ENCODE data around the gene DGCR6L.
"Not testable (repeated sequence)": the region's sequence is repeated elsewhere in the genome, so short reads cannot be mapped to it uniquely, and the experiment has no call there.

The DGCR6L gene

DNA sequence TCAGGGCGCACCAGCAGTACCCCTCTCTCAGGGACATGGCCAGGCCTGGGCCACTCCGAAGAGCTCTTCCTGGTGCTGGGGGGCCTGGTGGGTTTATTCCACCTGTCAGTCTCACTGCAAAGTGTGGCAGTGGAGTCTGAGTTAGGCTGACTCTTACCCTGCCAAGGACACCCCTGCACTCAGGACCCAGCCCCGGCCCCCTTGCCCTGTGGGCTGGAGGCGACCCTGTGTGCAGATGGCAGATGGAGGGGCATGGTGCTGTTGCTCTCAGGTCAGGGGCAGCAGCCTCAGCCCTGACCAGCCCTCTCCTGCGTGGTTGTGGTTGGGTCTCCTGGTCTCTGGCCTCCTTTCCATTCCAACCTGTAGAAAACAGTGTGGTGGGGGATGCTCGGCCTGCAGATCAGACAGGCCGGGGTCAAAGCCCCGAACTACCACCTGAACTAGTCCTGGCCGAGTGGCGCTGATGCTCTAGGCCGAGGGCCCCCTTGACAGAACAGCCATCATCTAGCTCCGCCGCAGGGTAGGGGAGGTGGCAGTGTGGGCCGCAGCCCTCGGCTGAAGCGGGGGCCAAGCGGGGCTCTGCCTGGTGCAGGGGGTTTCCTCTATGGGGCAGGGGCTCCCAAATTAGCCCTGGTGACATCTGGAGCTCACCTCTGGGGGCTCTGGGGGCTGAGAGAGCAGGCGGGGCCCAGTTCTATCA lies 41.8 kb downstream of the DGCR6L start:
- H3K4me3 ChIP-seq (ENCODE audit: low read depth, low read length) = not testable (repeated sequence)

DNA sequence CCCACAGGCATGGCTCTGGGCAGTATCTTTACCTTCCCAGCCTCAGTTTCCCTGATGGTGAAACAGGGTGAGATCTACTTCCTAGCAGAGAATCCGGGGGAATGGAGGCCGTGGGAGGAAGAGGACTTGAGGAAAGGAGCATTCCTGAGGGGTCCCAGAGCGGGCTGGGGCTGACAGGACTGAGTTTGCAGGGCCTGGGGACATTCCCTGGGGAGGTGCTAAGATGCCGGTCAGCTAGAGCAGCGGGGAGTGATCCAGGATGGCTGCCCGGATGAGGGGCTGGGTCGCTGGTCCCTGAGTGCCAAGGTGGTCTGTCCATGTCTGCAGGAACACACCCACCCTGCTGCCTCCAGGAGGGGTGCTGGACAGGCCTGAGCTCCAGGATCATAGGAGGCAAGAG lies 43.4 kb downstream of the DGCR6L start:
- H3K4me3 ChIP-seq (ENCODE audit: low read depth, low read length) = no peak overlapping the region

DNA sequence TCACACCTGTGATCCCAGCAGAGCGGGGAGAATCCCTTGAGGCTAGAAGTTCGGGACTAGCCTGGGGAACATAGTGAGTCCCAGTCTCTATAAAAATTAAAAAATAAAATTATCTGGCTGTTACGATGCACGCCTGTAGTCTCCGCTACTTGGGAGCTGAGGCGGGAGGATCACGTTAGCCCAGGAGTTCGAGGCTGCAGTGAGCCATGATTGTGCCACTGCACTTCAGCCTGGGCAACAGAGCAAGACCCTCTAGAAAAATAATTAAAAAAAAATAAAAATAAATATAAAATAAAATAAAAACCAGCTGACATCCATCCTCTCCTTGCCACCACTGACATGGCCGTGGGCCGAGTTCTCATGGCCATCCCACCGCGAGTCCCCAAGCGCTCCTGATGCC lies 44.0 kb downstream of the DGCR6L start:
- no peak overlapping the region for H3K4me3 ChIP-seq (ENCODE audit: low read depth, low read length)

GRCh38 chr22:20275325-20275724 lies 44.5 kb downstream of the DGCR6L start:
- H3K4me3 ChIP-seq (ENCODE audit: low read depth, low read length) = not testable (repeated sequence)

DNA sequence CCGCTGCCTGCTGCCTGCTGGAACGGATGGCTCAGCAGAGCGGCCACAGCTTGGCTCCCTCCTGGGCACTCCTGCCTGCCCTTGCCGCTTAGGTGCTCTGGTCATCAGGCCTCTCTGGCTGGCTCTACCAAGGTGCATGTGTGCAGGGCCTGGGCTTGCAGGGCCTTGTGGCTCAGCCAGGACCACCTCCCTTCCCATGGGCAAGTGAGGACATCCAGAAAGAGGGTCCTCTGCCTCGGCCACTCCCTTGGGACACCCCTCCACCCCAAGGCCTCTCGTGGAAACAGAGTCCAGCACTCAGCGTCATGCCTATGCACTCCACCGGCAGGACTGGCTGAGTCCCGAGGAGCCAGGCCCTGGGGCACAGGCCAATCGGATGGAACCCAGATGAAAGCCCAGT lies 45.5 kb downstream of the DGCR6L start:
- not testable (repeated sequence) for H3K4me3 ChIP-seq (ENCODE audit: low read depth, low read length)

- no peak overlapping the region for H3K4me3 ChIP-seq (ENCODE audit: low read depth, low read length)
Observed at GRCh38 chr22:20273758-20274181, 46.1 kb downstream of the DGCR6L start.

GRCh38 chr22:20272700-20273099 lies 47.2 kb downstream of the DGCR6L start:
- no peak overlapping the region for H3K4me3 ChIP-seq (ENCODE audit: low read depth, low read length)

- H3K4me3 ChIP-seq (ENCODE audit: low read depth, low read length) = no peak overlapping the region
Observed at GRCh38 chr22:20272174-20272573, 47.7 kb downstream of the DGCR6L start.

DNA sequence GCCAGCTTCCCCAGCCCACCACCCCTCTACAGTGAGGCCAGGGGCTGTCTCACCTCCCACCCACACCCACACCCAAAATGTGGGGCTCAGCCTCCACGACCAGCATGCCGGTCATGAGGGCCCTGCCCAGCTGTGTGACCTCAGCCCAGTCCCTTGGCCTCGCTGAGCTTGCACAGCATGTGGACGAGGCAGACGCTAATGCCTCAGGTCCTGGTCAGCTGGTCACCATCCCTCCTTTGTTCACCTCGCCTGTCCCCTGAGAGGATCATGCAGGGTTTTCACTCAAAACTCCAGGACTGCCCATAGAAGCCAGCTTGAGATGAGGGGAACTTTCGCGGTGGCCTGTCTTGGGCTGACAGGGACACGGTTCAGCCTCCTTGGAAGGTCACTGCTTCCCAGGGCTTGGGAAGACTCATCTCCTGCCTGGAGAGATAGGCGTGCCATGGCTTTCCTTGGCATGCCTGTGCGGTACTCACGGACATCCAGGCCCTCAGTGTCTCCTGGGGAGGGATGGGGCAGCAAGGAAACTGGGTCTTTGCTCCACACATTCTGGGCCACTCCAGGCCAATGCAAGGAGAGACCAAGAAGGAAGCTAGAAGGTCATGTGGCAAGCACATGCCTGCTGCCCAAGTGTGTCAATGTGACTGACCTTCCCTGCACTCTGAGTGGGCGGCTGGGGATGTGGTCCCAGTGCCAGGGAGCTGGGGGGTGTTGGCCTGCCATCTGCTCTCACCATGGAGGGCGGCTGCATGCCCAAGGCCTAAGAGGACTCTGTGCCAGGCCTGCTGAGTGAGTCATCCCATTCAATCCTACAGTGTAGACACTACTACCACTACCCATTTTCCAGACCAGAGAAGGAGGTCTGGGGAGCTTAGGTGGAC lies 48.5 kb downstream of the DGCR6L start:
- no peak overlapping the region for H3K4me3 ChIP-seq (ENCODE audit: low read depth, low read length)

GRCh38 chr22:20270190-20271113 lies 49.4 kb downstream of the DGCR6L start:
- H3K4me3 ChIP-seq (ENCODE audit: low read depth, low read length) = not testable (repeated sequence)

DNA sequence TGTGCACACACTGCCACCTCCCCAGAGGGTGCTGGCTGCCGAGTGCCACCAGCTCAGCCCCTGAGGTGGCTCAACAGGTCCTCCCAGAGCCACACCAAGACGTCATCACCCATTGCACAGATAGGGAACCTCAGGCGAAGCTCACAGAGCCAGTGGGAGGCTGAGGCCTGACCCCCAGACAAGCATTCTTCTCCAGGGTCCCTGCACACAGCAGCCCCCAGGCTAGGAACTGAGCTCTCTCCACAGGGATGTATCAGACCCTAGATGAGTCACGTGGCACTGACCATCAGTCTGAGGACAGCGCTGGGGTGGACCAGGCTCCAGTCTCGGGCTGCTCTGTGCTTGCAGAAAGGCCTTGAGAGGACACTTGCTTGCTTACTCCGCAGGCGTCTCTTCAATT lies 50.2 kb downstream of the DGCR6L start:
- not testable (repeated sequence) for H3K4me3 ChIP-seq (ENCODE audit: low read depth, low read length)

DNA sequence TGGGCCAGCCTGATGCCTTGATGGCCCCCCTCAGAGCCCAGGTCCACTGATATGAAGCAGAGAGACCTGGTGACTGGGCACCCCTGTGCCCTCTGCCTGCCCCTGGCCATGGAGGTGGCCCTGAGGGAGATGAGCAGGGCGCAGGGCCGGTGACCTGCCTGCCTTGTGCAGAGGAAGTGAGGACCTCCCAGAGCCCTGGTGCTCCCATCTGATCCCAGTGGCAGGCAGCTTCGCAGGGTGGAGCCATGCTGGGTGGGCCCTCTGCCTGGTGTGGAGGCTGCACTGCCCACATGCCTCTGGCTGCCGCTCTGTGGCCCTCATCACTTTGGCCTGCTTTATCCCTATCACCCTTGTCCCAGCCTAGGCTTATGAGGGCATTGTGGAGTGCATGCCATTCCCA lies 50.7 kb downstream of the DGCR6L start:
- H3K4me3 ChIP-seq (ENCODE audit: low read depth, low read length) = not testable (repeated sequence)

- H3K4me3 ChIP-seq (ENCODE audit: low read depth, low read length) = peak within 1 kb of the TSS; percentile 41
Observed at GRCh38 chr22:20268279-20269012, 51.4 kb downstream of the DGCR6L start, which contains the start of gene RTN4R. RTN4R (minus strand) TSS chr22:20268318; CDS start chr22:20268092, 226 bp downstream.

- H3K4me3 ChIP-seq (ENCODE audit: low read depth, low read length) = peak overlapping the region; percentile 41
Observed at GRCh38 chr22:20267441-20268278, 52.2 kb downstream of the DGCR6L start.

GRCh38 chr22:20266667-20267440 lies 53.0 kb downstream of the DGCR6L start:
- peak overlapping the region; percentile 35 for H3K4me3 ChIP-seq (ENCODE audit: low read depth, low read length)

DNA sequence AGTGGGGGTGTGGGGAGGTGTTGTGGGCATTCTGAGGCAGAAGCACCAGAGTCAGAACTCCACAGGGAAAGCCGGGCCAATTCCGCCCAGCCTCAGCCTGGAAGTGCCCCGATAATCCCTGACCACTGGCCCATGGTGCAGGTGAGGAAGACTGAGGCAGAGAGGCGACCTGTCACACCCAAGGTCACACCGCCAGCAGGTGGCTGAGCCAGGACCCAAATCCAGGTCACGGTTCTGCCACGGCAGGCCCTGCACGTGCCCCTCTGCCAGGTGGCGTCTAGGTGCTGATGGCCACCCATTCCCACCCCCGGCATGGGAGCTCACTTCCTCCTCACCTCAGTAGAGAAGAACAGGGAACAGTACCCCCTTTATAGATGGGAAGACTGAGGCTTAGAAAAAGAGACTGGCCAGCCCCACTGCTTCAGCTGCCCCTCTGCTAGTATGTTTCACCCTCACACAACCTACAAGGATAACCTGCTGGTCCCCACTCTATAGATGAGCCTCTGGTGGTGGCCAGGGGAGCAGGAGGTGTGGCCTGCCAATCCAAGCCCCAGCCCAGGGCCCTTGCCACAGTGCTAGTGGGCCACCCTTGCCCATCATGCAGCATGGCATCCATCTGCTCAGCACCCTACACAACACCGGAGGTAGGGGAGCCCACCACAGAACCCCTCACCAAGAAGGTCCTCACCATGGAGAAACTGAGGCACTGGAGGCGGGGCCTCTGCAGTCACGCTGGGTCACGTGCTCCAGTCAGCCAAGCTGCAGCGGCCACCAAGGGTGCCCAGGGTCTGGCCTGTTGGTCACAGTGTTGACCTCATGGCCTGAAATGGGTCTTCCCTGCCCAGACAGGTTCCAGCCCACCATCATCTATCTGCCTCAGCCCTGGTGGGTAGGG lies 53.8 kb downstream of the DGCR6L start:
- H3K4me3 ChIP-seq (ENCODE audit: low read depth, low read length) = not testable (repeated sequence)

GRCh38 chr22:20264614-20265452 lies 55.0 kb downstream of the DGCR6L start:
- no peak overlapping the region for H3K4me3 ChIP-seq (ENCODE audit: low read depth, low read length)

All from iPS-11a (cell line).